ENCODE data around the gene TCTA. TPM values are rescaled to one million over a fixed set of nuclear protein-coding genes. Genes with fewer than 3 reads are reported as not detected.

The TCTA gene
- total RNA-seq, 1 experiment from 2014 or later = 17.6 TPM

- ATAC-seq = no peak
- CTCF ChIA-PET = no interaction called here
- POLR2A ChIA-PET = no interaction called here
- intact Hi-C loops (cut with micrococcal nuclease; ENCODE audit: unreplicated experiment) = no loop called here
- no peak for DNase-seq (ENCODE audit: low read depth, low spot score)
- no peak overlapping the region for H3K27ac ChIP-seq (ENCODE audit: low read length)
- no peaks in the 10 kb centered on the region for H3K36me3 ChIP-seq (ENCODE audit: control insufficient read depth, insufficient read depth, low read length)
- in situ Hi-C loops (cut with HindIII; ENCODE audit: low pct_unique_long_range_greater_than_20kb, low sequenced_read_pairs) = no loop called here
- peaks cover 3% of the 10 kb centered on the region; the same call in 1 of the 2 replicates for H3K4me1 ChIP-seq (ENCODE audit: control insufficient read depth, insufficient read depth, low read length)
- H3K27me3 ChIP-seq (ENCODE audit: control insufficient read depth, insufficient read depth, low read length) = no peaks in the 10 kb centered on the region
- no peaks in the 10 kb centered on the region for H3K9me3 ChIP-seq (ENCODE audit: control insufficient read depth, insufficient read depth, low read depth, low read length)
- TF ChIP-seq CTCF (IDR thresholded peaks at IDR 0.05) = no peak
- no peak for TF ChIP-seq SIN3A (IDR thresholded peaks at IDR 0.05; ENCODE audit: borderline replicate concordance, insufficient read depth, low read depth, low read length)
- TF ChIP-seq POLR2AphosphoS5 (IDR thresholded peaks at IDR 0.05; ENCODE audit: low read depth, low read length) = no peak
- H3K4me3 ChIP-seq (ENCODE audit: low read depth in 2 of 2, low read length in 2 of 2) = no peak overlapping the region
- BruUV-seq (replicated peaks) = no TSS peak
Observed at GRCh38 chr3:49453621-49454020, 41.4 kb downstream of the TCTA start.

- no peak for DNase-seq (ENCODE audit: low read depth, low spot score)
- in situ Hi-C loops (cut with HindIII; ENCODE audit: low pct_unique_long_range_greater_than_20kb, low sequenced_read_pairs) = no loop called here
- TF ChIP-seq POLR2AphosphoS5 (IDR thresholded peaks at IDR 0.05; ENCODE audit: low read depth, low read length) (no peak), CTCF (IDR thresholded peaks at IDR 0.05) (no peak; the same call in 1 of the 2 replicates), SIN3A (IDR thresholded peaks at IDR 0.05; ENCODE audit: borderline replicate concordance, insufficient read depth, low read depth, low read length) (no peak), REST (IDR thresholded peaks at IDR 0.05; ENCODE audit: insufficient read depth in 1 of 2, low read depth in 2 of 2, low read length in 1 of 2) (no peak), TCF7L2 (IDR thresholded peaks at IDR 0.05; ENCODE audit: low read depth, low read length) (no peak)
- intact Hi-C loops (cut with micrococcal nuclease; ENCODE audit: unreplicated experiment) = no loop called here
- Histone ChIP-seq H3K27me3 (ENCODE audit: control insufficient read depth, insufficient read depth, low read length) (no peaks in the 10 kb centered on the region), H3K9me3 (ENCODE audit: control insufficient read depth, insufficient read depth, low read depth, low read length) (no peaks in the 10 kb centered on the region), H3K4me1 (ENCODE audit: control insufficient read depth, insufficient read depth, low read length) (peaks cover 3% of the 10 kb centered on the region; the same call in 1 of the 2 replicates), H3K36me3 (ENCODE audit: control insufficient read depth, insufficient read depth, low read length) (no peaks in the 10 kb centered on the region), H3K27ac (ENCODE audit: low read length) (no peak overlapping the region), H3K4me3 (ENCODE audit: low read depth in 2 of 2, low read length in 2 of 2) (no peak overlapping the region)
- BruUV-seq (replicated peaks) = no TSS peak
- ChIA-PET CTCF (interaction anchor here (0.6 kb wide), 1 partner anchor 24 kb away, joined by 10 read pairs; no protein-coding TSS in a partner anchor), POLR2A (interaction anchor here (0.6 kb wide), 1 partner anchor 122 kb away, joined by 5 read pairs; no protein-coding TSS in a partner anchor)
- peak; percentile 72 for ATAC-seq
Observed at GRCh38 chr3:49454458-49454857, 42.2 kb downstream of the TCTA start.
